ENCODE measurements around the gene CACHD1. TPM values are rescaled to one million over a fixed set of nuclear protein-coding genes. Genes with fewer than 3 reads are reported as not detected.
"Not testable (repeated sequence)": the region's sequence is repeated elsewhere in the genome, so short reads cannot be mapped to it uniquely, and the experiment has no call there.

The CACHD1 gene
- total RNA-seq, 1 experiment from 2014 or later = 29.9 TPM

- in situ Hi-C loops (cut with HindIII; ENCODE audit: low pct_unique_long_range_greater_than_20kb, low sequenced_read_pairs) = no loop called here
- intact Hi-C loops (cut with micrococcal nuclease; ENCODE audit: unreplicated experiment) = no loop called here
- Histone ChIP-seq H3K36me3 (ENCODE audit: control insufficient read depth, insufficient read depth, low read length) (no peaks in the 10 kb centered on the region), H3K4me1 (ENCODE audit: control insufficient read depth, insufficient read depth, low read length) (no peaks in the 10 kb centered on the region), H3K9me3 (ENCODE audit: control insufficient read depth, insufficient read depth, low read depth, low read length) (no peaks in the 10 kb centered on the region), H3K4me3 (ENCODE audit: low read depth in 2 of 2, low read length in 2 of 2) (no peak overlapping the region), H3K27ac (ENCODE audit: low read length) (no peak overlapping the region), H3K27me3 (ENCODE audit: control insufficient read depth, insufficient read depth, low read length) (no peaks in the 10 kb centered on the region)
- ATAC-seq (no peak), DNase-seq (ENCODE audit: low read depth, low spot score) (no peak)
- TF ChIP-seq TCF7L2 (IDR thresholded peaks at IDR 0.05; ENCODE audit: low read depth, low read length) (no peak), SIN3A (IDR thresholded peaks at IDR 0.05; ENCODE audit: borderline replicate concordance, insufficient read depth, low read depth, low read length) (no peak), POLR2AphosphoS5 (IDR thresholded peaks at IDR 0.05; ENCODE audit: low read depth, low read length) (no peak), CTCF (IDR thresholded peaks at IDR 0.05) (no peak), REST (IDR thresholded peaks at IDR 0.05; ENCODE audit: insufficient read depth in 1 of 2, low read depth in 2 of 2, low read length in 1 of 2) (no peak)
- BruUV-seq (replicated peaks) = no TSS peak
- CTCF ChIA-PET = no interaction called here
- POLR2A ChIA-PET = no interaction called here
Observed at GRCh38 chr1:64608651-64609048, 138.7 kb downstream of the CACHD1 start.

GRCh38 chr1:64610950-64611349, 141.0 kb downstream of the CACHD1 start:
- CTCF ChIA-PET = not testable (repeated sequence)

GRCh38 chr1:64616039-64616438, 146.1 kb downstream of the CACHD1 start:
- Histone ChIP-seq H3K27ac (ENCODE audit: low read length) (no peak overlapping the region), H3K36me3 (ENCODE audit: control insufficient read depth, insufficient read depth, low read length) (no peaks in the 10 kb centered on the region), H3K4me3 (ENCODE audit: low read depth in 2 of 2, low read length in 2 of 2) (no peak overlapping the region), H3K27me3 (ENCODE audit: control insufficient read depth, insufficient read depth, low read length) (no peaks in the 10 kb centered on the region), H3K4me1 (ENCODE audit: control insufficient read depth, insufficient read depth, low read length) (no peaks in the 10 kb centered on the region), H3K9me3 (ENCODE audit: control insufficient read depth, insufficient read depth, low read depth, low read length) (no peaks in the 10 kb centered on the region)
- POLR2A ChIA-PET = no interaction called here
- in situ Hi-C loops (cut with HindIII; ENCODE audit: low pct_unique_long_range_greater_than_20kb, low sequenced_read_pairs) = no loop called here
- TF ChIP-seq POLR2AphosphoS5 (IDR thresholded peaks at IDR 0.05; ENCODE audit: low read depth, low read length) (no peak), TCF7L2 (IDR thresholded peaks at IDR 0.05; ENCODE audit: low read depth, low read length) (no peak)
- DNase-seq (ENCODE audit: low read depth, low spot score) (no peak), ATAC-seq (no peak)
- intact Hi-C loops (cut with micrococcal nuclease; ENCODE audit: unreplicated experiment) = no loop called here
- CTCF ChIA-PET = no interaction called here
- no TSS peak for BruUV-seq (replicated peaks)

More at GRCh38 chr1:64610950-64611349, 141.0 kb downstream of the CACHD1 start:
- H3K4me1 ChIP-seq (ENCODE audit: control insufficient read depth, insufficient read depth, low read length); BruUV-seq (replicated peaks); POLR2A ChIA-PET; H3K27me3 ChIP-seq (ENCODE audit: control insufficient read depth, insufficient read depth, low read length); H3K9me3 ChIP-seq (ENCODE audit: control insufficient read depth, insufficient read depth, low read depth, low read length); in situ Hi-C loops (cut with HindIII; ENCODE audit: low pct_unique_long_range_greater_than_20kb, low sequenced_read_pairs); ATAC-seq; H3K27ac ChIP-seq (ENCODE audit: low read length); intact Hi-C loops (cut with micrococcal nuclease; ENCODE audit: unreplicated experiment); H3K4me3 ChIP-seq (ENCODE audit: low read depth in 2 of 2, low read length in 2 of 2); DNase-seq (ENCODE audit: low read depth, low spot score); H3K36me3 ChIP-seq (ENCODE audit: control insufficient read depth, insufficient read depth, low read length): not testable (repeated sequence)
